GM12892 (cell line): ENCODE results near the gene NEK8.
A peak's percentile ranks its signal among the peaks of the same experiment; 100 is the strongest.

Experiments used
- POLR2A ChIP-seq: IDR thresholded peaks from 2 replicates; pipeline ENCODE4 v1.6.1; 2011; ENCODE audit warnings: low read depth, low read length, control low read depth
- TAF1 ChIP-seq: IDR thresholded peaks from 2 replicates; pipeline ENCODE4 v1.6.1; 2011; ENCODE audit warnings: low read depth, mild to moderate bottlenecking, control low read depth, low read length, borderline replicate concordance

DNA sequence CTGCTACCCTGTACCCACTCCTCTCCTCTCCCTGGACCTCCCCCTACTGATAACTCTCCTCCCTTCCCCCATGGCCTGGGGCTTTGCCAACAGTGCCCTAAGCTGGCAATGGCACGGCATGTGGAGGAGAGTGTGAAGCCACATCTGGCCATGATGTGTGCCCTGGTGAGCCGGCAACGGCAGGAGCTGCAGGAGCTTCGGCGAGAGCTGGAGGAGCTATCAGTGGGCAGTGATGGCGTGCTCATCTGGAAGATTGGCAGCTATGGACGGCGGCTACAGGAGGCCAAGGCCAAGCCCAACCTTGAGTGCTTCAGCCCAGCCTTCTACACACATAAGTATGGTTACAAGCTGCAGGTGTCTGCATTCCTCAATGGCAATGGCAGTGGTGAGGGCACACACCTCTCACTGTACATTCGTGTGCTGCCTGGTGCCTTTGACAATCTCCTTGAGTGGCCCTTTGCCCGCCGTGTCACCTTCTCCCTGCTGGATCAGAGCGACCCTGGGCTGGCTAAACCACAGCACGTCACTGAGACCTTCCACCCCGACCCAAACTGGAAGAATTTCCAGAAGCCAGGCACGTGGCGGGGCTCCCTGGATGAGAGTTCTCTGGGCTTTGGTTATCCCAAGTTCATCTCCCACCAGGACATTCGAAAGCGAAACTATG is 20.4 kb downstream of the NEK8 start:
- TF ChIP-seq POLR2A: peak; percentile 28
- TF ChIP-seq TAF1: no peak
